Activated CD4-positive, alpha-beta T cell treated with anti-CD3 and anti-CD28 coated beads, Interleukin-2, amount 10 ng/mL, durations not matched to agents 24 days and 14 days (primary cell): ENCODE measurements around the gene TMTC2. TPM values are rescaled to one million over a fixed set of nuclear protein-coding genes. Genes with fewer than 3 reads are reported as not detected.

ENCODE experiments used
- DNase-seq: peaks from one replicate; pipeline ENCODE4 v3.0.0; 2022
- H3K27ac Mint-ChIP-seq: one replicate; pipeline ENCODE4 v1.8.0; 2022; ENCODE audit warnings: mild to moderate bottlenecking, mixed read lengths
- H3K27me3 Mint-ChIP-seq: one replicate; pipeline ENCODE4 v1.8.0; 2022; ENCODE audit warnings: mixed read lengths
- H3K36me3 Mint-ChIP-seq: one replicate; pipeline ENCODE4 v1.8.0; 2022; ENCODE audit warnings: low read depth, mild to moderate bottlenecking, mixed read lengths
- H3K4me1 Mint-ChIP-seq: one replicate; pipeline ENCODE4 v1.8.0; 2021; ENCODE audit warnings: mixed read lengths
- H3K4me3 Mint-ChIP-seq: one replicate; pipeline ENCODE4 v1.8.0; 2022; ENCODE audit warnings: mild to moderate bottlenecking, moderate library complexity, mixed read lengths
- H3K9me3 Mint-ChIP-seq: one replicate; pipeline ENCODE4 v1.8.0; 2021; ENCODE audit warnings: mixed read lengths
- intact Hi-C: fragments of 100-400 bp; cut with micrococcal nuclease; formaldehyde crosslinking; loops from one replicate; pipeline ENCODE4 v1.15.1; 2023
- total RNA-seq: library from RNA; stranded (reverse); gene quantifications from 2 replicates; pipeline ENCODE4 v1.2.3, GENCODE V29; 2022

The TMTC2 gene
- total RNA-seq, 1 donor from 2014 or later = 2.5 TPM

DNA sequence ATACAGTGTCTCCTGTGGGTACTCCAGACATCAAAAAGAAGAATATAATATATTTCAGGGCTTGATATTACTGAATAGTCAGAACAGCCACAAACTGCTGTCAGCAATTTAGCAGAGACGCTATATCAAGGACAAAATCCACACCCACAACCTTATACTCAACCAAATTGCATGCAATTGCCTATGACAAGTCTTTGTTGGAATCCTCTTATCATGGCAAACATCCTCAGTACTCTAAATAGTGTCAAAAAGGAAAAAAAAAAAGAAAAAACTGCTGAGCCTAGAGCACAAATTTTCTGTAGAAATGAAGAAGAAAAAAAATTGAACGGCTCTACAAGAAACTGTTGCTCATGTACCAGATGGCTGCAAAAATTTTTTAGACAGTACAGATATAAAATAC, 485.7 kb downstream of the TMTC2 start:
- Mint-ChIP-seq H3K9me3 (no peaks in the 10 kb centered on the region), H3K4me3 (no peak overlapping the region), H3K27me3 (no peaks in the 10 kb centered on the region), H3K36me3 (no peaks in the 10 kb centered on the region), H3K27ac (no peak overlapping the region), H3K4me1 (no peaks in the 10 kb centered on the region)
- intact Hi-C loops = no loop called here
- DNase-seq = no peak

DNA sequence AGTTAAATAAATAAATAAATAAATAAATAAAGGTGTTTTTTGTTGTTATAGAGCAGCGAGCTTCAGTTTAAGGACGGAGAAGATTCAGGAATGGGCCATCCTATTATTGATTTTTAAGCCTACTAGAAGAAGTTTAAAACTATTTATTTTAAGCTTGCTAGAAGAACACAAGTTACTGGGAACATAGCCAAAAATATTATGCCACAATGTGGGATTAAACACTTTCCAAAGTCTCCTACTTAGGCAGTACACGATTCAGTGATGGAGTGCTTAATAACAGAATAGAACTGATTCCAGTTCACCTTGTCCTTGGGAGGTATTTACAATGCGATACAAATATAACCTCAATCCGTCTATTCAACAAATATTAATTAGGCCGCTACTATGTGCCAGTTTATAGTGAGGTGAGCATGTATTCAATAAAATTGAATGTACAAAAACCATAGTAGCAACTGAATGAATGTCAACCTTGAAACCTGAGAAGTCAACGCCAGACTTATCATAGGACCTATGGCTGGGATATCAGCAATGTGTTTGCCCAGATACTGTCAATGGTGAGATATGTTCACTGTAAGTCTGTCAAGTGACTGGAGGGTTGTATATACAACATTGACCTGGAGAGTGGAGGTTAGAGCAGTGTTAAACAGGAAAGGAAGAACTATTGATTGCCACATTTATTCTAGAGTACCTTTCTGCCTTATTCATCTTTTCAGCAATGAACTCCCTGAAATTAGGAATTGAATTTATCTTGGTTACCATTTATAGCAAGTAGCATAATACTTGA, 486.4 kb downstream of the TMTC2 start:
- DNase-seq = no peak
- intact Hi-C loops = no loop called here
- no peak overlapping the region for H3K4me3 Mint-ChIP-seq
- no peaks in the 10 kb centered on the region for H3K9me3 Mint-ChIP-seq
- H3K36me3 Mint-ChIP-seq = no peaks in the 10 kb centered on the region
- no peak overlapping the region for H3K27ac Mint-ChIP-seq
- H3K27me3 Mint-ChIP-seq = no peaks in the 10 kb centered on the region
- no peaks in the 10 kb centered on the region for H3K4me1 Mint-ChIP-seq

DNA sequence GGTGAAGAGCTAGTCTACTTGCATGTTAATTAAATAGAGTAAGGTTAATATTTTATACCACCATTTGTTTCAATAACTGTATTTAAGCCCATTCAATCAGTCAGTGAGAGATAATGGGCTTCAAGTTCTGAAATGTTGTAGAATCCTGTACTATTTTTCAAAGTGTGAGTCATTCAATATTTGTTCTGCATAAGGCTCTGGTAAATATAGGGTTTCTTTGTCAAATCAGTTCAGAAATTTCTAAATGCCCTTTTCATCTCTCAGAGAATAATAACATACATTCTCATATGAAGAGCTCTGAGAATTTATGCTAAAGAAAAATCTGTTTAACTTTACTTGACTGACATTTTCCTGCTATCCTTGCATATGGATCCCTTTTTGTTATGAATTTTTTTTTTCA, 493.3 kb downstream of the TMTC2 start:
- intact Hi-C loops = no loop called here
- no peak for DNase-seq

DNA sequence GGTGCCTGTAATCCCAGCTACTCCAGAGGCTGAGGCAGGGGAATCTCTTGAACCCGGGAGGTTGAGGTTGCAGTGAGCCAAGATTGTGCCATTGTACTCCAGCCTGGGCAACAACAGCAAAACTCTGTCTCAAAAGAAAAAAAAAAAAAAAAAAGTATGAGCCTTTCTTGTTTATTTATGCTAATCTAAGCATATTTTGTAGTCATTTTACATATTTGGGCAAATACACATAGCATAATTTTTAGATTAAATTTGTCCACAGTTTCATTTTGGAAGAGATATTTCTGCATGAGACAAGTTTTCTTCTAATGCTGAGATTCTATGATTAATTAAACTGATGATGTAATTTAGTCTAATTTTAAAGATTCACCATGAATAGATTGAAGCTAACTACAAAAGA, 494.4 kb downstream of the TMTC2 start:
- no peaks in the 10 kb centered on the region for H3K36me3 Mint-ChIP-seq
- DNase-seq = no peak
- intact Hi-C loops = no loop called here
- H3K27me3 Mint-ChIP-seq = no peaks in the 10 kb centered on the region
- no peak overlapping the region for H3K4me3 Mint-ChIP-seq
- no peaks in the 10 kb centered on the region for H3K9me3 Mint-ChIP-seq
- no peak overlapping the region for H3K27ac Mint-ChIP-seq
- H3K4me1 Mint-ChIP-seq = no peaks in the 10 kb centered on the region

More for the DNA sequence above, 493.3 kb downstream of the TMTC2 start:
- Mint-ChIP-seq H3K36me3 (no peaks in the 10 kb centered on the region), H3K27ac (no peak overlapping the region), H3K4me3 (no peak overlapping the region), H3K4me1 (no peaks in the 10 kb centered on the region), H3K27me3 (no peaks in the 10 kb centered on the region), H3K9me3 (no peaks in the 10 kb centered on the region)

DNA sequence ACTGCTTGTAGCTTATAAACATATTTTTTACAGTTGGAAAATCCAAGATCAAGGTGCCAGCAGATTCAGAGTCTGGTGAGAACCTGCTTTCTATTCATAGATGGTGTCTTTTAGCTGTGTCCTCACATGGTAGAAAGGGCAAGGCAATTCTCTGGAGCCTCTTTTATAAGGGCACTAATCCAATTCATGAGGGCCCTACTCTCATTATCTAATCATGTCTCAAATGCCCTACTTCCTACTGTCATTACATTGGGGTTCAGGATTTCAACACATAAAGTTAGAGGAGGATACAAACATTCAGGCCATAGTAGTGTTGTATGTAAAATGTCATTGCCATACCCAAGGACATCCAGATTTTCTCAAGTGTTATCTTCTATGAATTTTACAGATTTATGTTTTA, 496.4 kb downstream of the TMTC2 start:
- intact Hi-C loops = no loop called here
- DNase-seq = no peak
- Mint-ChIP-seq H3K4me3 (no peak overlapping the region), H3K27me3 (no peaks in the 10 kb centered on the region), H3K4me1 (no peaks in the 10 kb centered on the region), H3K27ac (no peak overlapping the region), H3K36me3 (no peaks in the 10 kb centered on the region), H3K9me3 (no peaks in the 10 kb centered on the region)
